OCI-LY7 (cell line): ENCODE measurements around the gene TIRAP. TPM values are rescaled to one million over a fixed set of nuclear protein-coding genes. Genes with fewer than 3 reads are reported as not detected.

Experiments used
- BruUV-seq: library from RNA; stranded (reverse); fragments of 400-500 nt; replicated peaks from 2 replicates; lab custom pipeline; 2021; lab: Mats Ljungman, UMichigan
- CTCF ChIA-PET: fragments of 300-600 bp; sonication (Branson Sonifier 250); formaldehyde crosslinking; loops from one replicate; lab custom pipeline; 2022; ENCODE audit warnings: antibody characterized with exemption; ENCODE audit not compliant: unreplicated experiment; lab: Charles Lee
- POLR2A ChIA-PET: fragments of 300-600 bp; sonication (Branson Sonifier 250); formaldehyde crosslinking; loops from one replicate; lab custom pipeline; 2022; ENCODE audit warnings: antibody characterized with exemption; lab: Charles Lee
- DNase-seq: peaks from one replicate; pipeline ENCODE4 v3.0.0-alpha.2; 2015; ENCODE audit warnings: low spot score
- H2AFZ ChIP-seq: fragments of 200-600 bp; sonication (generic), shearing (Covaris generic); 2 replicates; pipeline ENCODE4 v1.6.1; 2014; ENCODE audit warnings: mild to moderate bottlenecking, antibody characterized with exemption, low read length, moderate library complexity
- H3K27ac ChIP-seq: fragments of 200-600 bp; sonication (generic); 2 replicates; pipeline ENCODE4 v1.5.1; 2014; ENCODE audit warnings: mixed run types, low read depth, mild to moderate bottlenecking, moderate library complexity, low read length, inconsistent platforms; ENCODE audit not compliant: poor library complexity, severe bottlenecking
- H3K36me3 ChIP-seq: fragments of 200-600 bp; sonication (generic); 2 replicates; pipeline ENCODE4 v1.6.1; 2014; ENCODE audit warnings: mild to moderate bottlenecking, antibody characterized with exemption, low read length, moderate library complexity, mixed read lengths; ENCODE audit not compliant: insufficient read depth
- H3K4me1 ChIP-seq: fragments of 200-600 bp; sonication (generic); 2 replicates; pipeline ENCODE4 v1.5.1; 2014; ENCODE audit warnings: mild to moderate bottlenecking, low read length; ENCODE audit not compliant: insufficient read depth, poor library complexity, severe bottlenecking
- H3K4me2 ChIP-seq: fragments of 200-600 bp; sonication (generic); 2 replicates; pipeline ENCODE4 v1.6.1; 2014; ENCODE audit warnings: mild to moderate bottlenecking, low read length
- H3K4me3 ChIP-seq: fragments of 200-600 bp; sonication (generic); 2 replicates; pipeline ENCODE4 v1.5.1; 2014; ENCODE audit warnings: mild to moderate bottlenecking, low read depth, low read length; ENCODE audit not compliant: poor library complexity, severe bottlenecking
- H3K79me2 ChIP-seq: fragments of 200-600 bp; sonication (generic); 2 replicates; pipeline ENCODE4 v1.6.1; 2016; ENCODE audit warnings: low read depth, mild to moderate bottlenecking, low read length, moderate library complexity, mixed read lengths; ENCODE audit not compliant: insufficient read depth
- H3K9me2 ChIP-seq: fragments of 200-600 bp; sonication (generic); 2 replicates; pipeline ENCODE4 v1.6.1; 2016; ENCODE audit warnings: mild to moderate bottlenecking, low read length, mixed read lengths; ENCODE audit not compliant: insufficient read depth
- H3K9me3 ChIP-seq: fragments of 200-600 bp; sonication (generic); 2 replicates; pipeline ENCODE4 v1.6.1; 2014; ENCODE audit warnings: mild to moderate bottlenecking, mixed run types, low read length, mixed read lengths
- H4K20me1 ChIP-seq: fragments of 200-600 bp; sonication (generic); 2 replicates; pipeline ENCODE4 v1.6.1; 2014; ENCODE audit warnings: mild to moderate bottlenecking, antibody characterized with exemption, low read length, moderate library complexity, mixed read lengths; ENCODE audit not compliant: insufficient read depth
- EZH2phosphoT487 ChIP-seq: fragments of 200-600 bp; sonication (generic); IDR thresholded peaks from 2 replicates; pipeline ENCODE4 v1.6.1; 2018; ENCODE audit warnings: low read depth, borderline replicate concordance, mild to moderate bottlenecking, mixed run types, antibody characterized with exemption, low read length, moderate library complexity, mixed read lengths
- intact Hi-C: fragments of 100-400 bp; cut with micrococcal nuclease; formaldehyde crosslinking; loops from one replicate; pipeline ENCODE4 v1.10.0; 2022; ENCODE audit not compliant: unreplicated experiment
- total RNA-seq, 2 experiments: library from RNA; depleted of rRNA in 1 of 2; stranded (reverse); fragments of >200 nt in 1 of 2; shearing (Covaris generic) in 1 of 2; gene quantifications; 2 replicates each; pipeline ENCODE4 v1.2.3, GENCODE V29; 2014 to 2022
- TF ChIP-seq, protein P1 (sequence below): fragments of 200-600 bp; sonication (generic); conservative IDR thresholded peaks from 2 replicates; pipeline ENCODE4 v1.5.1; 2014; ENCODE audit warnings: mild to moderate bottlenecking, antibody characterized with exemption, low read length, moderate library complexity, mixed read lengths

The TIRAP gene
- total RNA-seq, 2 experiments from 2014 or later: 3.4 to 9.8 TPM

- no peak for DNase-seq
- no peaks in the 10 kb centered on the region for H3K9me2 ChIP-seq
- H3K4me1 ChIP-seq: no peaks in the 10 kb centered on the region
- no peak overlapping the region for H3K4me3 ChIP-seq
- H2AFZ ChIP-seq: no peak overlapping the region
- ChIA-PET POLR2A (interaction anchor here (0.6 to 1.2 kb wide), 2 partner anchors 16 to 32 kb away, joined by 4 to 5 read pairs; no protein-coding TSS in a partner anchor), CTCF (no interaction called here)
- peaks cover 43% of the 10 kb centered on the region for H3K36me3 ChIP-seq
- BruUV-seq: no TSS peak
- no peaks in the 10 kb centered on the region for H4K20me1 ChIP-seq
- H3K9me3 ChIP-seq: no peaks in the 10 kb centered on the region
- H3K79me2 ChIP-seq: no peaks in the 10 kb centered on the region
- no peak overlapping the region for H3K27ac ChIP-seq
- no peak for TF ChIP-seq EZH2phosphoT487
- TF ChIP-seq, protein P1, sequence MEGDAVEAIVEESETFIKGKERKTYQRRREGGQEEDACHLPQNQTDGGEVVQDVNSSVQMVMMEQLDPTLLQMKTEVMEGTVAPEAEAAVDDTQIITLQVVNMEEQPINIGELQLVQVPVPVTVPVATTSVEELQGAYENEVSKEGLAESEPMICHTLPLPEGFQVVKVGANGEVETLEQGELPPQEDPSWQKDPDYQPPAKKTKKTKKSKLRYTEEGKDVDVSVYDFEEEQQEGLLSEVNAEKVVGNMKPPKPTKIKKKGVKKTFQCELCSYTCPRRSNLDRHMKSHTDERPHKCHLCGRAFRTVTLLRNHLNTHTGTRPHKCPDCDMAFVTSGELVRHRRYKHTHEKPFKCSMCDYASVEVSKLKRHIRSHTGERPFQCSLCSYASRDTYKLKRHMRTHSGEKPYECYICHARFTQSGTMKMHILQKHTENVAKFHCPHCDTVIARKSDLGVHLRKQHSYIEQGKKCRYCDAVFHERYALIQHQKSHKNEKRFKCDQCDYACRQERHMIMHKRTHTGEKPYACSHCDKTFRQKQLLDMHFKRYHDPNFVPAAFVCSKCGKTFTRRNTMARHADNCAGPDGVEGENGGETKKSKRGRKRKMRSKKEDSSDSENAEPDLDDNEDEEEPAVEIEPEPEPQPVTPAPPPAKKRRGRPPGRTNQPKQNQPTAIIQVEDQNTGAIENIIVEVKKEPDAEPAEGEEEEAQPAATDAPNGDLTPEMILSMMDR: no peak
- intact Hi-C loops: no loop called here
- H3K4me2 ChIP-seq: no peak overlapping the region
These were observed 53.8 kb downstream of the TIRAP start for GRCh38 chr11:126336671-126337101.

DNA sequence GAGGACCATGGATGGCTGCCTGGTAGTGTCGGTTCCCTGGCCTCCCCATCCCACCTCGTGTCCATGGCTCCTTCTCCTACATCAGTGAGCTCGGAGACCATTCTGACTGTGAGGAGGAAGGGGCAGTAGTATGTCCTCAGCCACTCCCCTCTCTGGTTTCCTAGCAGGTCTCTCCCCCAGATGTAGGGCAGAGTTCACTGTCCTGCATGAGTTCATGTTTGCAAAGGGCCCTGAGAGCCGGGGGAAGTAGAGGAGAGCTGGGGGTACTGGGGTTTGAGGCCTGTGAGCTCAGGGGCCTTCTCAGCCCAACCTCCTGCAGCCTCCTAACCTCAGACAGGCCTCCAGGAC lies 54.2 kb downstream of the TIRAP start:
- ChIA-PET POLR2A (interaction anchor here (0.6 to 1.2 kb wide), 2 partner anchors 16 to 32 kb away, joined by 4 to 5 read pairs; no protein-coding TSS in a partner anchor), CTCF (no interaction called here)
- intact Hi-C loops: no loop called here
- DNase-seq: no peak
- no peaks in the 10 kb centered on the region for H3K4me1 ChIP-seq
- H3K4me3 ChIP-seq: no peak overlapping the region
- H3K9me3 ChIP-seq: no peaks in the 10 kb centered on the region
- H3K4me2 ChIP-seq: no peak overlapping the region
- TF ChIP-seq, protein P1: no peak
- TF ChIP-seq EZH2phosphoT487: no peak
- no peaks in the 10 kb centered on the region for H4K20me1 ChIP-seq
- no peak overlapping the region for H3K27ac ChIP-seq
- no TSS peak for BruUV-seq
- no peak overlapping the region for H2AFZ ChIP-seq
- no peaks in the 10 kb centered on the region for H3K79me2 ChIP-seq
- no peaks in the 10 kb centered on the region for H3K9me2 ChIP-seq
- peaks cover 43% of the 10 kb centered on the region for H3K36me3 ChIP-seq

GRCh38 chr11:126337474-126338241 lies 54.8 kb downstream of the TIRAP start:
- Histone ChIP-seq H3K4me2 (no peak overlapping the region), H3K9me3 (no peaks in the 10 kb centered on the region), H4K20me1 (no peaks in the 10 kb centered on the region), H3K9me2 (no peaks in the 10 kb centered on the region), H3K27ac (no peak overlapping the region), H3K4me3 (no peak overlapping the region), H3K36me3 (peaks cover 41% of the 10 kb centered on the region), H3K4me1 (no peaks in the 10 kb centered on the region), H2AFZ (no peak overlapping the region), H3K79me2 (no peaks in the 10 kb centered on the region)
- POLR2A ChIA-PET: interaction anchor here (0.6 to 1.2 kb wide), 3 partner anchors 17 to 33 kb away, joined by 3 to 5 read pairs (median 4); partner anchors contain the start of gene ST3GAL4
- DNase-seq: no peak
- intact Hi-C loops: no loop called here
- no TSS peak for BruUV-seq
- no peak for TF ChIP-seq EZH2phosphoT487
- TF ChIP-seq, protein P1: no peak
- CTCF ChIA-PET: no interaction called here
